ENCODE results near the gene JCAD. TPM values are rescaled to one million over a fixed set of nuclear protein-coding genes. Genes with fewer than 3 reads are reported as not detected.

The JCAD gene
- total RNA-seq, 1 experiment from 2014 or later = 0.77 TPM

GRCh38 chr10:30047924-30048531, 11.4 kb downstream of the JCAD start:
- Histone ChIP-seq H3K79me1 (ENCODE audit: insufficient read depth, low read depth, low read length, poor library complexity, severe bottlenecking) (no peaks in the 10 kb centered on the region), H3K23ac (ENCODE audit: insufficient read length, low read depth, low read length) (no peak overlapping the region), H2BK20ac (ENCODE audit: low read depth, low read length, poor library complexity, severe bottlenecking) (no peak overlapping the region), H3K9me3 (ENCODE audit: control insufficient read depth, low read depth, low read length) (no peaks in the 10 kb centered on the region), H4K5ac (ENCODE audit: insufficient read length, low read depth, low read length) (no peak overlapping the region), H2AFZ (ENCODE audit: low read length) (no peak overlapping the region), H3T11ph (ENCODE audit: low read length) (no peak overlapping the region), H3K18ac (ENCODE audit: insufficient read length, low read depth, low read length) (no peak overlapping the region), H3K14ac (ENCODE audit: insufficient read depth, low read length) (no peak overlapping the region), H3K79me2 (ENCODE audit: insufficient read depth, low read length) (no peaks in the 10 kb centered on the region), H2BK5ac (ENCODE audit: insufficient read length, low read length) (no peak overlapping the region), H3K4me2 (ENCODE audit: insufficient read depth, insufficient read length, low read length) (no peak overlapping the region), H4K20me1 (ENCODE audit: control insufficient read depth, insufficient read depth, insufficient read length) (no peaks in the 10 kb centered on the region), H2BK15ac (ENCODE audit: low read depth, low read length) (no peak overlapping the region), H3K4me1 (ENCODE audit: insufficient read depth, low read length) (no peaks in the 10 kb centered on the region), H2BK120ac (ENCODE audit: low read depth, low read length, poor library complexity, severe bottlenecking) (no peak overlapping the region), H4K91ac (ENCODE audit: insufficient read length, low read depth, low read length) (no peak overlapping the region), H3K4ac (ENCODE audit: low read depth, low read length) (no peak overlapping the region), H3K27ac (ENCODE audit: insufficient read length, low read depth, low read length) (no peak overlapping the region), H3K23me2 (ENCODE audit: insufficient read length, low read depth, low read length, poor library complexity, severe bottlenecking) (no peaks in the 10 kb centered on the region), H3K27me3 (ENCODE audit: insufficient read depth, low read length) (no peaks in the 10 kb centered on the region), H3K9ac (ENCODE audit: extremely low read depth, insufficient read length, low read length) (no peak overlapping the region), H2AK5ac (ENCODE audit: insufficient read length, low read length) (no peak overlapping the region), H2BK12ac (ENCODE audit: insufficient read length, low read depth, low read length) (no peak overlapping the region), H3K56ac (ENCODE audit: insufficient read length, low read depth, low read length) (no peak overlapping the region), H4K8ac (replicated peaks; ENCODE audit: insufficient read length, low read depth, low read length) (no peak overlapping the region)
- Mint-ChIP-seq H3K36me3 (ENCODE audit: insufficient read depth in 1 of 3, low read depth in 3 of 3) (peaks cover 0 to 4% (median 0%) of the 10 kb centered on the region in 3 experiments; a peak in 1 of 7 replicates), H3K9me3 (no peaks in the 10 kb centered on the region), H3K4me3 (no peak overlapping the region), H3K27ac (no peak overlapping the region), H3K4me1 (peaks cover 26 to 36% of the 10 kb centered on the region in 2 experiments), H3K27me3 (ENCODE audit: low read depth) (peaks cover 10% of the 10 kb centered on the region)
- DNase-seq = no peak
- no peak for TF ChIP-seq CTCF (conservative IDR thresholded peaks at IDR 0.05)
- no CpG with 5 or more reads among the region's 11 CpGs for whole genome bisulfite sequencing (ENCODE audit: extremely low coverage, insufficient read length, low lambda C conversion rate)
